HepG2 (cell line): ENCODE results near the gene EML2. TPM values are rescaled to one million over a fixed set of nuclear protein-coding genes. Genes with fewer than 3 reads are reported as not detected.

Experiments
- ATF7 ChIP-seq, 2 experiments: fragments of 450-650 bp in 1 of 2; sonication (generic) in 1 of 2; formaldehyde crosslinking in 1 of 2; IDR thresholded peaks; 2 replicates each; pipeline versions ENCODE4 v1.4.0 to v1.6.1; 2016 to 2020; ENCODE audit warnings: antibody characterized with exemption in 1 of 2, mild to moderate bottlenecking in 1 of 2, missing genetic modification reagents in 1 of 2
- ELF3 ChIP-seq: IDR thresholded peaks from 2 replicates; pipeline ENCODE4 v1.6.1; 2016; ENCODE audit warnings: missing genetic modification reagents, missing compliant biosample characterization
- KLF16 ChIP-seq, 2 experiments: sonication (generic) in 1 of 2; formaldehyde crosslinking in 1 of 2; IDR thresholded peaks; 2 replicates each; pipeline versions ENCODE4 v1.6.1 to v1.8.0; 2016 to 2023; ENCODE audit warnings: missing genetic modification reagents in 2 of 2, missing compliant biosample characterization in 1 of 2
- MEIS2 ChIP-seq: sonication (generic); formaldehyde crosslinking; IDR thresholded peaks from 2 replicates; pipeline ENCODE4 v1.9.0; 2021; ENCODE audit warnings: mild to moderate bottlenecking, missing genetic modification reagents
- MLLT10 ChIP-seq: sonication (generic); formaldehyde crosslinking; IDR thresholded peaks from 2 replicates; pipeline ENCODE4 v1.4.0; 2020; ENCODE audit warnings: missing genetic modification reagents
- NR2F2 ChIP-seq: IDR thresholded peaks from 2 replicates; pipeline ENCODE4 v1.6.1; 2012; ENCODE audit warnings: low read depth, inconsistent platforms, borderline replicate concordance
- PHF20 ChIP-seq: sonication (generic); formaldehyde crosslinking; IDR thresholded peaks from 2 replicates; pipeline ENCODE4 v1.5.0; 2020; ENCODE audit warnings: mild to moderate bottlenecking, missing genetic modification reagents
- PITX1 ChIP-seq: sonication (generic); formaldehyde crosslinking; IDR thresholded peaks from 2 replicates; pipeline ENCODE4 v1.5.1; 2020; ENCODE audit warnings: mild to moderate bottlenecking, missing genetic modification reagents
- PRPF4 ChIP-seq: fragments of 200-400 bp; formaldehyde crosslinking; IDR thresholded peaks from 2 replicates; pipeline ENCODE4 v1.6.1; 2016; ENCODE audit warnings: low read length, low read depth; ENCODE audit not compliant: poor library complexity, severe bottlenecking
- YEATS2 ChIP-seq: sonication (generic); formaldehyde crosslinking; IDR thresholded peaks from 2 replicates; pipeline ENCODE4 v1.4.0; 2020; ENCODE audit warnings: missing genetic modification reagents, borderline replicate concordance
- ZNF432 ChIP-seq: sonication (generic); formaldehyde crosslinking; IDR thresholded peaks from 2 replicates; pipeline ENCODE4 v1.5.0; 2020; ENCODE audit warnings: missing genetic modification reagents, mild to moderate bottlenecking, borderline replicate concordance
- ZNF530 ChIP-seq: sonication (generic); formaldehyde crosslinking; IDR thresholded peaks from 2 replicates; pipeline ENCODE4 v1.5.0; 2020; ENCODE audit warnings: low read depth, mild to moderate bottlenecking, missing genetic modification reagents
- ZNF776 ChIP-seq: sonication (generic); formaldehyde crosslinking; IDR thresholded peaks from 2 replicates; pipeline ENCODE4 v1.4.0; 2020; ENCODE audit warnings: mild to moderate bottlenecking, missing genetic modification reagents
- ZNF839 ChIP-seq: sonication (generic); formaldehyde crosslinking; IDR thresholded peaks from 2 replicates; pipeline ENCODE4 v1.4.0; 2020; ENCODE audit warnings: missing genetic modification reagents, mild to moderate bottlenecking, borderline replicate concordance
- ZSCAN21 ChIP-seq: sonication (generic); formaldehyde crosslinking; IDR thresholded peaks from 2 replicates; pipeline ENCODE4 v1.8.0; 2022; ENCODE audit warnings: mild to moderate bottlenecking, missing genetic modification reagents, moderate library complexity, borderline replicate concordance
- polyA plus RNA-seq, 8 experiments: library from polyadenylated mRNA; depleted of rRNA in 3 of 8; stranded (reverse) in 7 of 8; unstranded in 1 of 8; fragments of >200 nt; fragmentation: Illumina TruSeq in 4 of 8; extraction: Trizol in 4 of 8; gene quantifications; 2 replicates each; pipeline versions ENCODE4 v1.2.1 to v1.2.3, GENCODE V29; 2011 to 2016; ENCODE audit warnings: low read depth in 4 of 8, missing spikeins in 1 of 8, mixed read lengths in 1 of 8; ENCODE audit not compliant: insufficient read depth in 1 of 8
- total RNA-seq, 5 experiments: library from RNA; depleted of rRNA; stranded (reverse); fragments of >200 nt; fragmentation: Illumina TruSeq; extraction: Trizol; gene quantifications; 2 replicates each; pipeline ENCODE4 v1.2.3, GENCODE V29; 2016; ENCODE audit warnings: low read depth in 1 of 5
- TF ChIP-seq, protein P1 (sequence below): sonication (generic); formaldehyde crosslinking; IDR thresholded peaks from 2 replicates; pipeline ENCODE4 v1.4.0; 2020; ENCODE audit warnings: mild to moderate bottlenecking, missing genetic modification reagents, borderline replicate concordance
- TF ChIP-seq, protein P2 (sequence below): sonication (generic); formaldehyde crosslinking; IDR thresholded peaks from 2 replicates; pipeline ENCODE4 v1.4.0; 2020; ENCODE audit warnings: missing genetic modification reagents, borderline replicate concordance
- TF ChIP-seq, protein P3 (sequence below): sonication (generic); formaldehyde crosslinking; IDR thresholded peaks from 2 replicates; pipeline ENCODE4 v1.9.0; 2022; ENCODE audit warnings: low read depth, missing genetic modification reagents
- TF ChIP-seq, protein P4 (sequence below): sonication (generic); formaldehyde crosslinking; IDR thresholded peaks from 2 replicates; pipeline ENCODE4 v1.4.0; 2020; ENCODE audit warnings: missing genetic modification reagents

Gene EML2
- total and polyA plus RNA-seq, 2 of the 13 experiments (the other 11 are each of a cell fraction or from before 2014, with no cell fraction given): 7.3 to 12.9 TPM

DNA sequence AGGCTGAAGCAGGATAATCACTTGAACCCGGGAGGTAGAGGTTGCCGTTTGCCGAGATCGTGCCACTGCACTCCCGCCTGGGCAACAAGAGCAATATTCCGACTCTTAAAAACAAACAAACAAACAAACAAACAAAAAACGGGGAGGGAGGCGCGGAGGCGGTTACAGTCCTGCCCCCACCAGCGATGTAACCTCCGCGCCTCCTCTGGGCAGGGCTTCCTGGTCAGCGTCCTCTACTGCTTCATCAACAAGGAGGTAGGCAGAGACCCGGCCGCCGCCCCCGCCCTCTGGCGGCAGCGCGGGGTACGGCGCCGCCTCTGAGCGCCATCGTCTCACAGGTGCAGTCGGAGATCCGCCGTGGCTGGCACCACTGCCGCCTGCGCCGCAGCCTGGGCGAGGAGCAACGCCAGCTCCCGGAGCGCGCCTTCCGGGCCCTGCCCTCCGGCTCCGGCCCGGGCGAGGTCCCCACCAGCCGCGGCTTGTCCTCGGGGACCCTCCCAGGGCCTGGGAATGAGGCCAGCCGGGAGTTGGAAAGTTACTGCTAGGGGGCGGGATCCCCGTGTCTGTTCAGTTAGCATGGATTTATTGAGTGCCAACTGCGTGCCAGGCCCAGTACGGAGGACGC lies 42.3 kb upstream of the EML2 start (continued):
- TF ChIP-seq PHF20 (CRISPR knock-in tag) (no peak), ZNF839 (CRISPR knock-in tag) (peak; percentile 49; the same call in 1 of the 2 replicates), PITX1 (CRISPR knock-in tag) (0 out of 2 replicates have a peak, but pooled peaks have one; percentile 14), NR2F2 (no peak), ZNF776 (CRISPR knock-in tag) (no peak; the same call in 1 of the 2 replicates), PRPF4 (no peak), ELF3 (peak; percentile 83), KLF16 (CRISPR knock-in tag; IDR thresholded peaks at IDR 0.05) (0 out of 4 replicates have a peak, but pooled peaks of 1 of the 2 experiments have one; percentile 26), ZSCAN21 (CRISPR knock-in tag) (peak; percentile 65; the same call in 1 of the 2 replicates), MLLT10 (CRISPR knock-in tag) (no peak), MEIS2 (CRISPR knock-in tag) (no peak), ATF7 (IDR thresholded peaks at IDR 0.05) (no peak), ATF7 (CRISPR knock-in tag; IDR thresholded peaks at IDR 0.05) (no peak), ZNF530 (no peak), YEATS2 (CRISPR knock-in tag) (peak; percentile 52; the same call in 1 of the 2 replicates), ZNF432 (CRISPR knock-in tag) (no peak)
- TF ChIP-seq, protein P1, sequence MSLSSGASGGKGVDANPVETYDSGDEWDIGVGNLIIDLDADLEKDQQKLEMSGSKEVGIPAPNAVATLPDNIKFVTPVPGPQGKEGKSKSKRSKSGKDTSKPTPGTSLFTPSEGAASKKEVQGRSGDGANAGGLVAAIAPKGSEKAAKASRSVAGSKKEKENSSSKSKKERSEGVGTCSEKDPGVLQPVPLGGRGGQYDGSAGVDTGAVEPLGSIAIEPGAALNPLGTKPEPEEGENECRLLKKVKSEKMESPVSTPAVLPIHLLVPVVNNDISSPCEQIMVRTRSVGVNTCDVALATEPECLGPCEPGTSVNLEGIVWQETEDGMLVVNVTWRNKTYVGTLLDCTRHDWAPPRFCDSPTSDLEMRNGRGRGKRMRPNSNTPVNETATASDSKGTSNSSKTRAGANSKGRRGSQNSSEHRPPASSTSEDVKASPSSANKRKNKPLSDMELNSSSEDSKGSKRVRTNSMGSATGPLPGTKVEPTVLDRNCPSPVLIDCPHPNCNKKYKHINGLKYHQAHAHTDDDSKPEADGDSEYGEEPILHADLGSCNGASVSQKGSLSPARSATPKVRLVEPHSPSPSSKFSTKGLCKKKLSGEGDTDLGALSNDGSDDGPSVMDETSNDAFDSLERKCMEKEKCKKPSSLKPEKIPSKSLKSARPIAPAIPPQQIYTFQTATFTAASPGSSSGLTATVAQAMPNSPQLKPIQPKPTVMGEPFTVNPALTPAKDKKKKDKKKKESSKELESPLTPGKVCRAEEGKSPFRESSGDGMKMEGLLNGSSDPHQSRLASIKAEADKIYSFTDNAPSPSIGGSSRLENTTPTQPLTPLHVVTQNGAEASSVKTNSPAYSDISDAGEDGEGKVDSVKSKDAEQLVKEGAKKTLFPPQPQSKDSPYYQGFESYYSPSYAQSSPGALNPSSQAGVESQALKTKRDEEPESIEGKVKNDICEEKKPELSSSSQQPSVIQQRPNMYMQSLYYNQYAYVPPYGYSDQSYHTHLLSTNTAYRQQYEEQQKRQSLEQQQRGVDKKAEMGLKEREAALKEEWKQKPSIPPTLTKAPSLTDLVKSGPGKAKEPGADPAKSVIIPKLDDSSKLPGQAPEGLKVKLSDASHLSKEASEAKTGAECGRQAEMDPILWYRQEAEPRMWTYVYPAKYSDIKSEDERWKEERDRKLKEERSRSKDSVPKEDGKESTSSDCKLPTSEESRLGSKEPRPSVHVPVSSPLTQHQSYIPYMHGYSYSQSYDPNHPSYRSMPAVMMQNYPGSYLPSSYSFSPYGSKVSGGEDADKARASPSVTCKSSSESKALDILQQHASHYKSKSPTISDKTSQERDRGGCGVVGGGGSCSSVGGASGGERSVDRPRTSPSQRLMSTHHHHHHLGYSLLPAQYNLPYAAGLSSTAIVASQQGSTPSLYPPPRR (CRISPR knock-in tag): no peak
- TF ChIP-seq, protein P2, sequence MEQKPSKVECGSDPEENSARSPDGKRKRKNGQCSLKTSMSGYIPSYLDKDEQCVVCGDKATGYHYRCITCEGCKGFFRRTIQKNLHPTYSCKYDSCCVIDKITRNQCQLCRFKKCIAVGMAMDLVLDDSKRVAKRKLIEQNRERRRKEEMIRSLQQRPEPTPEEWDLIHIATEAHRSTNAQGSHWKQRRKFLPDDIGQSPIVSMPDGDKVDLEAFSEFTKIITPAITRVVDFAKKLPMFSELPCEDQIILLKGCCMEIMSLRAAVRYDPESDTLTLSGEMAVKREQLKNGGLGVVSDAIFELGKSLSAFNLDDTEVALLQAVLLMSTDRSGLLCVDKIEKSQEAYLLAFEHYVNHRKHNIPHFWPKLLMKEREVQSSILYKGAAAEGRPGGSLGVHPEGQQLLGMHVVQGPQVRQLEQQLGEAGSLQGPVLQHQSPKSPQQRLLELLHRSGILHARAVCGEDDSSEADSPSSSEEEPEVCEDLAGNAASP (CRISPR knock-in tag): peak; percentile 43; the same call in 1 of the 2 replicates
- TF ChIP-seq, protein P3, sequence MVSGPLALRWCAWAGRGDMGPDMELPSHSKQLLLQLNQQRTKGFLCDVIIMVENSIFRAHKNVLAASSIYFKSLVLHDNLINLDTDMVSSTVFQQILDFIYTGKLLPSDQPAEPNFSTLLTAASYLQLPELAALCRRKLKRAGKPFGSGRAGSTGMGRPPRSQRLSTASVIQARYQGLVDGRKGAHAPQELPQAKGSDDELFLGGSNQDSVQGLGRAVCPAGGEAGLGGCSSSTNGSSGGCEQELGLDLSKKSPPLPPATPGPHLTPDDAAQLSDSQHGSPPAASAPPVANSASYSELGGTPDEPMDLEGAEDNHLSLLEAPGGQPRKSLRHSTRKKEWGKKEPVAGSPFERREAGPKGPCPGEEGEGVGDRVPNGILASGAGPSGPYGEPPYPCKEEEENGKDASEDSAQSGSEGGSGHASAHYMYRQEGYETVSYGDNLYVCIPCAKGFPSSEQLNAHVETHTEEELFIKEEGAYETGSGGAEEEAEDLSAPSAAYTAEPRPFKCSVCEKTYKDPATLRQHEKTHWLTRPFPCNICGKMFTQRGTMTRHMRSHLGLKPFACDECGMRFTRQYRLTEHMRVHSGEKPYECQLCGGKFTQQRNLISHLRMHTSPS (CRISPR knock-in tag): peak; percentile 85
- TF ChIP-seq, protein P4, sequence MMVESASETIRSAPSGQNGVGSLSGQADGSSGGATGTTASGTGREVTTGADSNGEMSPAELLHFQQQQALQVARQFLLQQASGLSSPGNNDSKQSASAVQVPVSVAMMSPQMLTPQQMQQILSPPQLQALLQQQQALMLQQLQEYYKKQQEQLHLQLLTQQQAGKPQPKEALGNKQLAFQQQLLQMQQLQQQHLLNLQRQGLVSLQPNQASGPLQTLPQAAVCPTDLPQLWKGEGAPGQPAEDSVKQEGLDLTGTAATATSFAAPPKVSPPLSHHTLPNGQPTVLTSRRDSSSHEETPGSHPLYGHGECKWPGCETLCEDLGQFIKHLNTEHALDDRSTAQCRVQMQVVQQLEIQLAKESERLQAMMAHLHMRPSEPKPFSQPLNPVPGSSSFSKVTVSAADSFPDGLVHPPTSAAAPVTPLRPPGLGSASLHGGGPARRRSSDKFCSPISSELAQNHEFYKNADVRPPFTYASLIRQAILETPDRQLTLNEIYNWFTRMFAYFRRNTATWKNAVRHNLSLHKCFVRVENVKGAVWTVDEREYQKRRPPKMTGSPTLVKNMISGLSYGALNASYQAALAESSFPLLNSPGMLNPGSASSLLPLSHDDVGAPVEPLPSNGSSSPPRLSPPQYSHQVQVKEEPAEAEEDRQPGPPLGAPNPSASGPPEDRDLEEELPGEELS (CRISPR knock-in tag): peak; percentile 72
